Heart left ventricle (tissue), 16 donors: ENCODE data around the gene RAB10. TPM values are rescaled to one million over a fixed set of nuclear protein-coding genes. Genes with fewer than 3 reads are reported as not detected.

Experiments
- ATAC-seq, 4 donors: fragments of 200-7000 bp; cut with Tn5 transposase; one replicate each; pipeline ENCODE4 v1.9.1; 2020 to 2022; ENCODE audit warnings: moderate library complexity in 4 of 4, mild to moderate bottlenecking in 3 of 4, moderate number of reproducible peaks in 1 of 4
- DNase-seq, 5 donors: peaks; one replicate each; pipeline ENCODE4 v3.0.0-alpha.2; 2020
- H3K27ac ChIP-seq, 12 donors: fragments of 200-600 bp; sonication (generic) in 4 of 12; one replicate each; pipeline versions ENCODE4 v1.5.0 to v1.8.0; 2016 to 2022; ENCODE audit warnings: mild to moderate bottlenecking in 2 of 12
- H3K27me3 ChIP-seq, 9 donors: fragments of 200-600 bp; sonication (generic) in 2 of 9; one replicate each; pipeline versions ENCODE4 v1.5.1 to v1.8.0; 2016 to 2022; ENCODE audit warnings: mild to moderate bottlenecking in 3 of 9
- H3K36me3 ChIP-seq, 9 donors: fragments of 200-600 bp; sonication (generic) in 2 of 9; one replicate each; pipeline versions ENCODE4 v1.5.0 to v1.8.0; 2018 to 2022; ENCODE audit warnings: mild to moderate bottlenecking in 2 of 9
- H3K4me1 ChIP-seq, 12 donors: fragments of 200-600 bp; sonication (generic) in 4 of 12; one replicate each; pipeline versions ENCODE4 v1.5.0 to v1.8.0; 2016 to 2022; ENCODE audit warnings: mild to moderate bottlenecking in 3 of 12
- H3K4me3 ChIP-seq, 12 donors: fragments of 200-600 bp; sonication (generic) in 4 of 12; one replicate each; pipeline versions ENCODE4 v1.5.0 to v1.8.0; 2017 to 2022; ENCODE audit warnings: mild to moderate bottlenecking in 9 of 12, moderate library complexity in 4 of 12
- H3K9me3 ChIP-seq, 12 donors: fragments of 200-600 bp; sonication (generic) in 4 of 12; one replicate each; pipeline versions ENCODE4 v1.5.0 to v1.8.0; 2016 to 2022; ENCODE audit warnings: mild to moderate bottlenecking in 1 of 12
- CTCF ChIP-seq, 12 donors: fragments of 200-600 bp; sonication (generic) in 4 of 12; IDR thresholded peaks; one replicate each; pipeline versions ENCODE4 v1.5.0 to v1.8.0; 2018 to 2022; ENCODE audit warnings: antibody characterized with exemption in 12 of 12, mild to moderate bottlenecking in 5 of 12
- POLR2A ChIP-seq, 2 donors: fragments of 450-650 bp; IDR thresholded peaks; one replicate each; pipeline ENCODE4 v1.6.1; 2017; ENCODE audit warnings: antibody characterized with exemption in 2 of 2, mild to moderate bottlenecking in 2 of 2, moderate library complexity in 2 of 2
- WGBS, 4 donors: extraction: QIAGEN DNeasy Blood & Tissue Kit in 2 of 4; methylation state at CpG; one replicate each; pipeline versions ENCODE4 v1.1.5 to v1.1.7; 2013 to 2018; 5-methylcytosine and 5-hydroxymethylcytosine counted together
- intact Hi-C, 10 donors: fragments of 100-400 bp; cut with DNase I; formaldehyde crosslinking; loops; one replicate each; pipeline versions ENCODE4 v1.11.1 to v1.14.2; 2022
- polyA plus RNA-seq, 2 donors: library from polyadenylated mRNA; stranded (reverse); fragments of 200-250 nt; gene quantifications; one replicate each; pipeline ENCODE4 v1.2.3, GENCODE V29; 2013
- total RNA-seq, 9 donors: library from RNA; depleted of rRNA in 2 of 9; stranded (reverse); fragments of >200 nt in 2 of 9; fragmentation: NEBNext Ultra II Directional in 3 of 9; extraction: Animal tissue kit (Norgen Biotek cat#: 25700) in 3 of 9; gene quantifications; one replicate each; pipeline versions ENCODE4 v1.1.0 to v1.2.4, GENCODE V29; 2016 to 2023
- donor health status: ischemic (EF 13 %, LVEDD 7.1; RV severe dilation, severe dysfunction).
- donor health status: healthy with polysubstance abuse.
- donor health status: DM: no; HTN: yes; CAD: no.
- donor health status: DM: no; HTN: no; CAD: no.
- donor health status: ischemic (EF 25% LVEDD 6.9; RV normal size, moderate dysfunction).
- donor health status: ischemic (EF 25% LVEDD 5.7; RV mildly dilated, moderate dysfunction).
- donor health status: healthy.
- donor health status: DM: yes; HTN: yes; CAD: no.
- donor health status: ischemic (EF 35%, LVEDD 5.7; RV mildly dilated, moderate dysfunction).
- donor health status: nonischemic (EF 11% LVEDD 7.7; RV severe dilation, severe dysfunction).
- donor health status: DM: yes; HTN: yes; CAD: no.
- donor health status: PGD.
- donor health status: ischemic (EF 29% LVEDD 5.4; RV normal size, mild dysfunction).
- donor health status: nonischemic (EF 23%, LVEDD 6.1; RV moderate dilation, normal function).

The RAB10 gene
- total and polyA plus RNA-seq, 11 donors = 33.1 to 121 (median 97.4) TPM

GRCh38 chr2:26150243-26150642 is 116.4 kb downstream of the RAB10 start:
- Histone ChIP-seq H3K27ac (no peak overlapping the region), H3K36me3 (no peaks in the 10 kb centered on the region), H3K9me3 (peaks cover 0 to 15% (median 8%) of the 10 kb centered on the region in 12 donors), H3K27me3 (peaks cover 0 to 14% (median 0%) of the 10 kb centered on the region in 9 donors), H3K4me1 (peaks cover 0 to 3% (median 0%) of the 10 kb centered on the region in 12 donors), H3K4me3 (no peak overlapping the region)
- no peak for ATAC-seq
- TF ChIP-seq CTCF (IDR thresholded peaks at IDR 0.05) (no peak), POLR2A (IDR thresholded peaks at IDR 0.05) (no peak)
- 79 to 83% (median 80%) methylated on average over 12 of the region's 12 CpGs for WGBS, 4 donors
- no peak for DNase-seq
- intact Hi-C loops = no loop called here

GRCh38 chr2:26157580-26157979 is 123.7 kb downstream of the RAB10 start:
- no peak for TF ChIP-seq CTCF (IDR thresholded peaks at IDR 0.05)
- TF ChIP-seq POLR2A (IDR thresholded peaks at IDR 0.05) = no peak
- DNase-seq (no peak), ATAC-seq (no peak)
- H3K27me3 ChIP-seq = no peaks in the 10 kb centered on the region
- no peak overlapping the region for H3K4me3 ChIP-seq
- no peak overlapping the region for H3K27ac ChIP-seq
- intact Hi-C loops = no loop called here
- no peaks in the 10 kb centered on the region for H3K4me1 ChIP-seq
- H3K9me3 ChIP-seq = peaks cover 0 to 15% (median 8%) of the 10 kb centered on the region in 12 donors
- 94 to 98% (median 95%) methylated on average over 5 of the region's 5 CpGs for WGBS, 4 donors
- H3K36me3 ChIP-seq = no peaks in the 10 kb centered on the region

- DNase-seq (no peak), ATAC-seq (no peak)
- intact Hi-C loops = no loop called here
- TF ChIP-seq CTCF (IDR thresholded peaks at IDR 0.05) (no peak), POLR2A (IDR thresholded peaks at IDR 0.05) (no peak)
- H3K4me3 ChIP-seq = no peak overlapping the region
- no peaks in the 10 kb centered on the region for H3K36me3 ChIP-seq
- H3K27ac ChIP-seq = no peak overlapping the region
- peaks cover 0 to 9% (median 0%) of the 10 kb centered on the region in 12 donors for H3K4me1 ChIP-seq
- WGBS, 4 donors = 84 to 93% (median 90%) methylated on average over 7 of the region's 7 CpGs
- H3K9me3 ChIP-seq = no peaks in the 10 kb centered on the region
- no peaks in the 10 kb centered on the region for H3K27me3 ChIP-seq
Observed at GRCh38 chr2:26161926-26162325, 128.0 kb downstream of the RAB10 start.

GRCh38 chr2:26162963-26163362 is 129.1 kb downstream of the RAB10 start:
- H3K4me1 ChIP-seq = peaks cover 0 to 9% (median 0%) of the 10 kb centered on the region in 12 donors
- TF ChIP-seq POLR2A (IDR thresholded peaks at IDR 0.05) (no peak), CTCF (IDR thresholded peaks at IDR 0.05) (no peak)
- no peaks in the 10 kb centered on the region for H3K9me3 ChIP-seq
- ATAC-seq (no peak), DNase-seq (no peak)
- H3K27me3 ChIP-seq = no peaks in the 10 kb centered on the region
- H3K27ac ChIP-seq = no peak overlapping the region
- no peak overlapping the region for H3K4me3 ChIP-seq
- WGBS, 4 donors = 88 to 93% (median 92%) methylated on average over 10 of the region's 10 CpGs
- intact Hi-C loops = no loop called here
- no peaks in the 10 kb centered on the region for H3K36me3 ChIP-seq
